ENCODE measurements around the gene KRTAP13-3.

KRTAP13-3 gene

GRCh38 chr21:30425826-30426225 is at the start of gene KRTAP13-3:
Gene KRTAP13-3, minus strand, starts transcription at chr21:30425926. Its CDS starts 14 bp downstream, at chr21:30425912.
- no peak for DNase-seq (ENCODE audit: low read depth)

- no peak for DNase-seq (ENCODE audit: low read depth)
Observed at GRCh38 chr21:30468900-30469714, 43.4 kb upstream of the KRTAP13-3 start.

- DNase-seq (ENCODE audit: low read depth): peak; percentile 1
Observed at GRCh38 chr21:30463713-30464112, 38.0 kb upstream of the KRTAP13-3 start.

GRCh38 chr21:30448514-30448913 is 22.8 kb upstream of the KRTAP13-3 start:
- no peak for DNase-seq (ENCODE audit: low read depth)

GRCh38 chr21:30447056-30447455 is 21.3 kb upstream of the KRTAP13-3 start:
- DNase-seq (ENCODE audit: low read depth): no peak

- DNase-seq (ENCODE audit: low read depth): no peak
Observed at GRCh38 chr21:30444204-30444603, 18.5 kb upstream of the KRTAP13-3 start.

GRCh38 chr21:30443226-30443625 is 17.5 kb upstream of the KRTAP13-3 start:
- DNase-seq (ENCODE audit: low read depth): no peak

- DNase-seq (ENCODE audit: low read depth): no peak
Observed at GRCh38 chr21:30439975-30440374, 14.2 kb upstream of the KRTAP13-3 start, which contains the start of gene KRTAP15-1. Gene KRTAP15-1, plus strand, starts transcription at chr21:30440275. Its CDS starts 53 bp downstream, at chr21:30440328.

- DNase-seq (ENCODE audit: low read depth): no peak
Observed at GRCh38 chr21:30437010-30437565, 11.4 kb upstream of the KRTAP13-3 start.

- peak; percentile 3 for DNase-seq (ENCODE audit: low read depth)
Observed at GRCh38 chr21:30434033-30434631, 8.4 kb upstream of the KRTAP13-3 start.

- no peak for DNase-seq (ENCODE audit: low read depth)
Observed at GRCh38 chr21:30430170-30430655, 4.5 kb upstream of the KRTAP13-3 start, which contains the start of gene KRTAP13-4. Gene KRTAP13-4, plus strand, starts transcription at chr21:30430220. Its CDS starts 56 bp downstream, at chr21:30430276.

GRCh38 chr21:30426731-30427130 is 1.0 kb upstream of the KRTAP13-3 start:
- DNase-seq (ENCODE audit: low read depth): no peak

GRCh38 chr21:30415993-30416392 is 9.7 kb downstream of the KRTAP13-3 start:
- no peak for DNase-seq (ENCODE audit: low read depth)

- DNase-seq (ENCODE audit: low read depth): peak; percentile 5
Observed at GRCh38 chr21:30408782-30409494, 16.8 kb downstream of the KRTAP13-3 start.

- no peak for DNase-seq (ENCODE audit: low read depth)
Observed at GRCh38 chr21:30395731-30396130, 30.0 kb downstream of the KRTAP13-3 start, which contains the start of gene KRTAP13-1. Gene KRTAP13-1, plus strand, starts transcription at chr21:30396031. Its CDS starts 56 bp downstream, at chr21:30396087.

- DNase-seq (ENCODE audit: low read depth): no peak
Observed at GRCh38 chr21:30391492-30392025, 34.2 kb downstream of the KRTAP13-3 start.

GRCh38 chr21:30382201-30382600 is 43.5 kb downstream of the KRTAP13-3 start:
- no peak for DNase-seq (ENCODE audit: low read depth)

Data from ELR (cell line).